NOMO-1 treated with DMSO at 0.1 percent for 48 hours (cell line): ENCODE data around the gene BCKDHA.

Experiments used
- DNase-seq: peaks from one replicate; lab custom pipeline; 2025; ENCODE audit not compliant: unreplicated experiment; lab: John Stamatoyannopoulos, UW

BCKDHA gene

DNA sequence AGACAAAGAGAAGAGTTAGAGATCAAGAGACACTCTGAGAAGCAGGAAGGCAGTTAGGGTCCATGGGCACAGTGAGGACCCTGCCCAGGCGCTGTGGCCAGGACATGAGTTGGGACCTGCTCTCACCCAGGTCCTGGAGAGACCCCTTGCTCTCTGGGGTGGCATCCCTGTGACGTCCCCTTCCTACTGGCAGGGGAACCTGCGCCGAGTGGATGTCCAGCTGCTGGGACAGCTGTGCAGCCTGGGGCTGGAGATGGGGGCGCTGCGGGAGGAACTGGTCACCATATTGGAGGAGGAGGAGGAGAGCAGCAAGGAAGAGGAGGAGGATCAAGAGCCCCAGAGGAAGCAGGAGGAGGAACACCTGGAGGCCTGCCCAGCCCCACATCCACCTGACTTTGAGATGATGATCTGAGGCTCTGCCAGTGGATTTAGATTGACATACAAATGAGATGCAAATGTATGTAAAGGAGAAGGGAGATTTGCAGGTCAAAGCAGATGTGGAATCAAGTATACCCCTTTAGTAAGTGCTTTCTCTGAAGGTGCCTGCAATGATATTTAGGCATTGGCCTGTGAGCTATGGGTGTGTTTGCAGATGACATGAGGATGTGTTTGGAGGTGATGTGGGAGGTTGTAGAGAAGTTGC lies 46.3 kb downstream of the BCKDHA start:
- no peak for DNase-seq

DNA sequence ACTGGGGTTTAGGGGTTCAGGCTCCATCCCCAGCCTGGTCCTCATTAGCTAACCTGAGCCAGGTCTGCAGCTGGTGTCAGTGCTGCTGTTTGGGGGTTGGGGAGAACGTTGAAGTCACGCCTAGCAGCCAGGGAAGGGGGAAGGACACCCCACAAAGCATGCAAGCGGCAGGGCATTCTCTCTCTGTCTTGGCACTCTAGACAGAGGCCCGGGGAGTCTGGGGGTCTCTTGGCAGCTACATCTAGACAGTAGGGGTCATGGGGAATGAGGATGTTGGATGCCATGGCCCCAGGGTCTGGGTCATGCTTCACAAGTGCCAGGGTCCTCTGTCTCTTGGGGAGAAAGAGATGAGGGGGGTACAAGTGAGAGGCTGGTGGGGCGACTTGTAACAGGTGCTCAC lies 48.0 kb downstream of the BCKDHA start:
- no peak for DNase-seq

GRCh38 chr19:41447732-41448332 lies 50.2 kb downstream of the BCKDHA start:
- DNase-seq = no peak

- DNase-seq = peak; percentile 55
Observed at GRCh38 chr19:41449079-41449864, 51.7 kb downstream of the BCKDHA start.

GRCh38 chr19:41449865-41450178 lies 52.2 kb downstream of the BCKDHA start:
- no peak for DNase-seq

DNA sequence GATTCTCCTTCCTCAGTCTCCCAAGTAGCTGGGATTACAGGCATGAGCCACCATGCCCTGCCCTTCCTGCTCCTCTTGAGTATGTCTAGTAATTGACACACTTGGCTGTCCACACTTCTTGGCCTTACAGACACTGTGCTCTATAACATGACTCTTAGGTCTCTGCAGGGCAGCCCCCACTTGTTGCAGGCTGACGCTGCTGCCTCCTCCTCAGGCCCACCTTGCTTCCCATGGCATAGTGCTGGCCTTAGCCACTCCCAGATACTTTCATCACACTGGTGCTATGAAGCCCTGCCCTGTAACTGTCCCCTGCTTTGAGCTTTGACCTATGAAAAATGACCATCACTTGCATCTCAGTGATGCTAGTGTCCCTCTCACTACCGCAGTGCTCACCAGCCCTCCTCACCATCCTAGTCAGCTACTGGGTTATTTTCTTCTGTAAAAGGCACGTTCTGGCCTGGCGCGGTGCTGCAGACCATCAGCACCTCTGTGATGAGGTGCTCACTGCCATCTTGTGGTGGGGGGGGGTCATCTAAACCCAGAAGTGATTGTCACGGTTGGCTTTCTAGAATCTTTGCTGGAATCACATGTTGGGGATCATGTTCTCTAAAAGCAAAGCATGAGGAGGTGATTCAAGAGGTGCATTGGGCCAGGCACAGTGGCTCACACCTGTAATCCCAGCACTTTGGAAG lies 55.1 kb downstream of the BCKDHA start:
- DNase-seq = no peak

GRCh38 chr19:41455936-41456335 lies 58.3 kb downstream of the BCKDHA start:
- DNase-seq = no peak

DNA sequence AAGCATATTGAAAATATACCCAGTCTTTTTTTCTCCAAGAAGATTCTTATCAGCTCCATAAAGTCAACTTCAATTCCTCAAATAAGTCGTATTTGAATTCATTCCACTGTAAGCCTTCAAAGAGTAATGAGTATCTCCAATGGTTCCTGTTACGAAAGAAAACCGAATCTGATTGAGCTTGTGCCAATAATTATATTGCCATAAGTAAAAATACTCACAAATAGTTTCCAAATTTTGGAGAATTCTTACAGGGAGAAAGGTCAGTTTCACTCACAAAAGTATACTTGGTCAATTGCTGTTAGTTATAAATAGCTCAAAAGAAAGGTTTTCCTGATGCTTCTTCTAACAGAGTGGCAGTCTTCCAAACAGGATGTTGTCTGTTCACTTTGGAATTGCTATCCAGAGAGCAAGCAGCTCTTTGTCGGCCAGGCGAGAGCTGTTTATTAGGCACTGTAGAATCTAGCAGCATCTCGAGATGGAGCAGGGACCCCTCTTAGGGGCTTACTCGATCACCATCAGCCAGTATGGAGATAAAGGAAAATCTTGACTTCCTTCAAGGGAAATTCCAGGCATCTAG lies 58.8 kb downstream of the BCKDHA start:
- no peak for DNase-seq

- DNase-seq = no peak
Observed at GRCh38 chr19:41457241-41457640, 59.6 kb downstream of the BCKDHA start.

DNA sequence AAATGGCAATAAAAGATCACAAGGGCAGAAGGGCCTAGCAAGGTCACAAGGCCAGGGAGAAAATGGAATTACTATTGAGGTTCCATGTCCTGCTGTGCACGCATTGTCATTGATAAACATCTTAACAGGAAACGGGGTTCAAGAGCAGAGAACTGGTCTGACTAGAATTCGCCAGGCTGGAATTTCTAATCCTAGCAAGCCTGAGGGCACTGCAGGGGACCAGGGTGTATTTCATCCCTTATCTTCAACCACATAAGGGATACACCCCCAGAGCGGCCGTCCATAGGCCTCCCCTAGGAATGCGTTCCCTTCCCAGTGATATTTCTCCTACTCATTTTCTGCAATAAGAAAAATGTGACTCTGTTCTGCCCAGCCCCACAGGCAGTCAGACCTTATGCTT lies 64.9 kb downstream of the BCKDHA start:
- no peak for DNase-seq

DNA sequence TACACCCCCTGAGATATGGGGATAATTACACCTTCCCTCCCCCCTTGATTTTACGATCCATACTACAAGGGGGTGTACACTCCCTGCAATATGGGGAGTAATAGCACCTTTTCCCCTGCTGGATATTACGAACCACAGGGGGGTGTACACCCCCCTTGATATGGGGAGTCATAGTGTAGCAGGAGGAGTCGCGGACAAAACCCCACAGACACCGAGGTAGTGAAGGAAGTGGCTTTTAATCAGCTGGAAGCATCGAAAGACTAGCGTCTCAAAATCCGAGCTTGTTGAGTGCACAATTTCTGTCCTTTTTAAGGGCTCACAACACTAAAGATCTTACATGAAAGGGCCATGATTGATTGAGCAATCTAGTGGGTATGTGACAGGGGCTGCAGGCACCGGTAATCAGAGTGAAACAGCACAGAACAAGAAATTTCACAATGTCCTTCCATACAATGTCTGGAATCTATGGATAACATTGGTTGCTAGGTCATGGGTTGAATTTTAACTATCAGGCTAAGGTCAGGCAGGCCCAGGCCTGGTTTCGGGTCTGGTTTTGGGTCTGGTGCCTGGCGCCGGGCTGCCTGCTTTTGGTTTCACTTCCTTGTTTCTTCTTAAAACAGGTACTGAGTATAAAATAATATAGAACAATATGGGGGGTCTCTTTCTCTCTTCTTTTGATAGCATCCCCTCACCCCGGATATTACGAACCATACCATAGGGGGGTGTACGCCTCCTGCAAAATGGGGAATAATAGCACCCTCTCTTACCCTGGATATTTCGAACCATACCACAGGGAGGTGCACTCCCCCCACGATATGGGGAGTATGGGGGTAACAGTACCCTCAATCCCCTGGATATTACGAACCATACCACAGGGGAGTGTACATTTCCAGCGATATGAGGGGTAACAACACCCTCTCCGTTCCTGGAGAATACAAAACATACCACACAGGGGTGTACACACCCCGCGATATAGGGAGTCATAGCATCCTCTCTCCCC lies 65.9 kb downstream of the BCKDHA start:
- DNase-seq = peak; percentile 59
